AG10803 (cell line): ENCODE data around the gene CEP112.

Source experiments
- DNase-seq: peaks from one replicate; pipeline ENCODE4 v3.0.0; 2010; ENCODE audit warnings: low read depth
- H3K4me3 ChIP-seq: 2 replicates; pipeline ENCODE4 v1.5.1; 2011; ENCODE audit warnings: mild to moderate bottlenecking, low read length, control low read depth
- CTCF ChIP-seq: conservative IDR thresholded peaks from 2 replicates; pipeline ENCODE4 v1.5.1; 2011; ENCODE audit warnings: mild to moderate bottlenecking, low read length, control low read depth, inconsistent platforms

Gene CEP112

DNA sequence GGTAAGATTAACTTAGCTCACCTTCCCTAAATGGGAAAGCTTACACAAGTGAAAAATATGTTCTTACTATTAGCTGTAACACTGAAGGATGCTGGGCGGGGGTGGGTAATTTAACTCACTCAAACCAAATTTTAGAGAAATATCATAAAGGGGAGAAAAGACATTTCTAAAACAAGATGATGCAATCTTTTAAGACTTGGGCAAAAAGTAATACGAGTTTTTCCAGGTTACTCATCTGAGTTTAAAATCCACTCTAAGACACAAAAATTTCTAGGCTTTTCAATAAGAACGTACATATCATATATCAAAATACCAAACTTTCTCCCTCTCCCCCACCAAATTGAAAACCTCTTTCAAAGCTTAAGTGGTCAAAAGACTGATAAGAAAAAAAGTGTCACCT lies 228.8 kb downstream of the CEP112 start:
- H3K4me3 ChIP-seq = no peak overlapping the region
- TF ChIP-seq CTCF = no peak
- no peak for DNase-seq

- DNase-seq = no peak
- no peak for TF ChIP-seq CTCF
- H3K4me3 ChIP-seq = no peak overlapping the region
Observed at GRCh38 chr17:65959630-65960029, 232.3 kb downstream of the CEP112 start.

GRCh38 chr17:65956814-65957213 lies 235.1 kb downstream of the CEP112 start:
- no peak for DNase-seq
- TF ChIP-seq CTCF = no peak
- H3K4me3 ChIP-seq = no peak overlapping the region

GRCh38 chr17:65954148-65954449 lies 237.8 kb downstream of the CEP112 start:
- no peak overlapping the region for H3K4me3 ChIP-seq
- no peak for DNase-seq
- no peak for TF ChIP-seq CTCF

DNA sequence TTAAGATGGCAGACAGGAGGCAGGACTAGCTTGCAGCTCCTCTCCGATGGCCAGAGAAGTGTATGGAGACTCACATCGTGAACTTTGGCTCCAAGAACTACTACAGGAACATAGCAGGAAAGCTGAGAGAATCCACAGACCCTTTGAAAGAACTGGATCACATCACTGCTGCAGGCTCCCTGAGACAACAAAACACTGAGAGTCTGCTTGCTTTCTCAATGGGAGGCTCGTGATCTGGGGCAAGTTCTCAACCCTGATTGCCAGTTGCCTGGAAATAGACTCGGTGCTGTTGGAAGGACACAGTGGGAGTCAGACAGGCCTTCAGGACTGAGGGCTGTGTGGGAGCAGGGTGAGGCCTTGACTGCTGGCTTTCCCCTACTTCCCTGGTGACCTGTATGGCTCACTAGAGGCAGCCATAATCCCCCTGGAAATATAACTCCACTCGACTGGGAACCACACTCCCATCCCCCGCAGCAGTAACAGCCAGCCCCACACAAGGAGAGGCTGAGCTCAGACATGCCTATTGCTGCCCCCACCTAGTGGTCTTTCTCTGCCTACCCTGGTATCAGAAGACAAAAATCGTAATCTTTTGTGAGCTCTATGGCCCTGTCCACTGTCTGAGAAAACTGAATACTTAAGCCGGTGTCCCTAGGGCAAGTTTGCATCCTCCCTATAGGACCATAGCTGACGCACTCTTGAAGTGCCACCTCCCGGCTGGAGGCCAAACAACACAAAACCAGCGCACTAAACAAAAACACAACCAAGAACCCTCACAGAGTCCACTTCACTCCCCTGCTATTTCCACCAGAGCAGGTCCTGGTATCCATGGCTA lies 238.4 kb downstream of the CEP112 start:
- no peak overlapping the region for H3K4me3 ChIP-seq
- TF ChIP-seq CTCF = no peak
- DNase-seq = no peak

DNA sequence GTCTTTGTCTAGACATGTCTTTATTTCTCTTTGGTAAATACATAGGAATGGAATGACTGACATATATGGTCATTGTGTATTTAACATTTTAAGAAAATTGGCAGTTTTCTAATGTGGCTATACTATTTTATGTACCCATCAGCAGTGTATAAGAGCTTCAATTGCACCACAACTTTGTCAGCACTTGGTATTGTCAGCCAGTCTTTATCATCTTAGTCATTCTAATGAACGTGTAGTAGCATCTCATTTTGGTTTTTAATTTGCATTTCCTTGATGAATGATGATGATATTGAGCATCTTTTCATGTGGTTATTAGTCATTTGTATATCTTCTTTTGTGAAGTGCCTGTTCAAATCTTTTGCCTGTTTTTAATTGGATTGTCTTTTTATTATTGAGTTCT lies 239.3 kb downstream of the CEP112 start:
- no peak overlapping the region for H3K4me3 ChIP-seq
- no peak for DNase-seq
- TF ChIP-seq CTCF = no peak

DNA sequence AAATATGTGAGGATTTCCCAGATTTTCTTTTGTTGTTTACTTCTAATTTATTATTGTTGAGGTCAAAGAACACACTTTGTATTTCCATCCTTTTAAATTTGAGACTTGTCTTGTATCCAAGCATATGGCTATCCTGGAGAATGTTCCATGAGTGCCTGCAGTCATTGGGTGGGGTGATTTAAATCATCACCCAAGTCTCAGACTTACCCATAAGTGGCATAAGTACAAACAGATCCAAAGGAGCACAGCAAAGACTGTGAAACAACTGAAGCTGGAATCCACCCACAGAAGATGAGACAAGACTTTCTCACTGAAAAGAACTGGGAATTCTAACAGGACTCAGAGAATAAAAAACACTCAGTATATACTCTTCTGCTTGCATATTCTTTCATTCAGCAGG lies 239.9 kb downstream of the CEP112 start:
- no peak for DNase-seq
- no peak for TF ChIP-seq CTCF
- no peak overlapping the region for H3K4me3 ChIP-seq
